ENCODE data around the gene TMEM170A. TPM values are rescaled to one million over a fixed set of nuclear protein-coding genes. Genes with fewer than 3 reads are reported as not detected.

TMEM170A gene
- polyA plus RNA-seq, 1 donor (not counting 4 experiments of a cell fraction or from before 2014, with no cell fraction given) = 22.1 TPM

GRCh38 chr16:75458439-75458838, 6.0 kb downstream of the TMEM170A start:
- dilution Hi-C loops (cut with MboI; ENCODE audit: extremely low pct_ligation_motif_present, low sequenced_read_pairs) = no loop called here
- FAIRE-seq (no peak), DNase-seq (ENCODE audit: low read depth, low spot score) (no peak)
- Histone ChIP-seq H3K4me1 (ENCODE audit: control insufficient read depth, extremely low read depth, insufficient read depth, low read length) (peaks cover 15% of the 10 kb centered on the region), H3K4me2 (ENCODE audit: control insufficient read depth, extremely low read depth, insufficient read depth, low read depth, low read length) (no peak overlapping the region), H3K27me3 (ENCODE audit: control insufficient read depth, extremely low read depth, insufficient read depth, low read length) (no peaks in the 10 kb centered on the region), H3K79me2 (ENCODE audit: control insufficient read depth, insufficient read depth, low read length) (peaks cover 99% of the 10 kb centered on the region), H3K9me3 (ENCODE audit: control insufficient read depth, low read depth, low read length) (no peaks in the 10 kb centered on the region), H3K27ac (ENCODE audit: control insufficient read depth, insufficient read depth, low read length) (no peak overlapping the region), H3K4me3 (ENCODE audit: control insufficient read depth in 2 of 3, extremely low read depth in 1 of 3, insufficient read depth in 2 of 3, low read depth in 1 of 3, low read length in 3 of 3) (no peak overlapping the region), H3K9me1 (ENCODE audit: control insufficient read depth, extremely low read depth, insufficient read depth, low read length) (no peaks in the 10 kb centered on the region), H3K36me3 (ENCODE audit: control insufficient read depth in 2 of 2, extremely low read depth in 1 of 2, insufficient read depth in 2 of 2, low read length in 2 of 2) (peaks cover 4 to 16% of the 10 kb centered on the region in 2 experiments), H4K20me1 (ENCODE audit: control insufficient read depth, extremely low read depth, insufficient read depth, low read length) (peaks cover 17% of the 10 kb centered on the region), H2AFZ (ENCODE audit: control insufficient read depth, low read length) (no peak overlapping the region), H3K9ac (ENCODE audit: control insufficient read depth, extremely low read depth, insufficient read depth, low read length) (no peak overlapping the region)
- no peak for TF ChIP-seq EZH2 (IDR thresholded peaks at IDR 0.05; ENCODE audit: low read length)
- TF ChIP-seq CTCF (optimal IDR thresholded peaks at IDR 0.05 in 1 of 3, IDR thresholded peaks at IDR 0.05 in 1 of 3, conservative IDR thresholded peaks at IDR 0.05 in 1 of 3; ENCODE audit: extremely low read depth in 1 of 3, insufficient read depth in 2 of 3, low read length in 3 of 3) = no peak

GRCh38 chr16:75458029-75458428, 6.5 kb downstream of the TMEM170A start:
- DNase-seq (ENCODE audit: low read depth, low spot score) (no peak), FAIRE-seq (no peak)
- TF ChIP-seq EZH2 (IDR thresholded peaks at IDR 0.05; ENCODE audit: low read length) = no peak
- TF ChIP-seq CTCF (optimal IDR thresholded peaks at IDR 0.05 in 1 of 3, IDR thresholded peaks at IDR 0.05 in 1 of 3, conservative IDR thresholded peaks at IDR 0.05 in 1 of 3; ENCODE audit: extremely low read depth in 1 of 3, insufficient read depth in 2 of 3, low read length in 3 of 3) = no peak
- Histone ChIP-seq H3K9ac (ENCODE audit: control insufficient read depth, extremely low read depth, insufficient read depth, low read length) (no peak overlapping the region), H3K4me2 (ENCODE audit: control insufficient read depth, extremely low read depth, insufficient read depth, low read depth, low read length) (no peak overlapping the region), H3K27me3 (ENCODE audit: control insufficient read depth, extremely low read depth, insufficient read depth, low read length) (no peaks in the 10 kb centered on the region), H3K9me1 (ENCODE audit: control insufficient read depth, extremely low read depth, insufficient read depth, low read length) (no peaks in the 10 kb centered on the region), H3K4me3 (ENCODE audit: control insufficient read depth in 2 of 3, extremely low read depth in 1 of 3, insufficient read depth in 2 of 3, low read depth in 1 of 3, low read length in 3 of 3) (no peak overlapping the region), H2AFZ (ENCODE audit: control insufficient read depth, low read length) (no peak overlapping the region), H4K20me1 (ENCODE audit: control insufficient read depth, extremely low read depth, insufficient read depth, low read length) (peaks cover 18% of the 10 kb centered on the region), H3K36me3 (ENCODE audit: control insufficient read depth in 2 of 2, extremely low read depth in 1 of 2, insufficient read depth in 2 of 2, low read length in 2 of 2) (peaks cover 4 to 16% of the 10 kb centered on the region in 2 experiments), H3K9me3 (ENCODE audit: control insufficient read depth, low read depth, low read length) (no peaks in the 10 kb centered on the region), H3K4me1 (ENCODE audit: control insufficient read depth, extremely low read depth, insufficient read depth, low read length) (peaks cover 14% of the 10 kb centered on the region), H3K27ac (ENCODE audit: control insufficient read depth, insufficient read depth, low read length) (no peak overlapping the region), H3K79me2 (ENCODE audit: control insufficient read depth, insufficient read depth, low read length) (peaks cover 99% of the 10 kb centered on the region)
- dilution Hi-C loops (cut with MboI; ENCODE audit: extremely low pct_ligation_motif_present, low sequenced_read_pairs) = no loop called here

Measured in keratinocyte (primary cell).